Mucosa of descending colon (tissue), 3 donors: ENCODE data around the gene CNTNAP4. TPM values are rescaled to one million over a fixed set of nuclear protein-coding genes. Genes with fewer than 3 reads are reported as not detected.

Source experiments
- ATAC-seq: fragments of 200-7000 bp; cut with Tn5 transposase; one replicate; pipeline ENCODE4 v1.9.1; 2020; ENCODE audit warnings: mild to moderate bottlenecking, moderate library complexity
- DNase-seq, 3 donors: peaks; one replicate each; pipeline ENCODE4 v3.0.0-alpha.2; 2020
- H3K36me3 ChIP-seq: fragments of 200-600 bp; one replicate; pipeline ENCODE4 v1.8.0; 2021; ENCODE audit warnings: low read depth, mild to moderate bottlenecking
- H3K4me1 ChIP-seq: fragments of 200-600 bp; one replicate; pipeline ENCODE4 v1.8.0; 2021; ENCODE audit warnings: low read depth, mild to moderate bottlenecking
- H3K4me3 ChIP-seq: fragments of 200-600 bp; one replicate; pipeline ENCODE4 v1.8.0; 2021; ENCODE audit warnings: mild to moderate bottlenecking
- H3K9me3 ChIP-seq: fragments of 200-600 bp; one replicate; pipeline ENCODE4 v1.8.0; 2021; ENCODE audit warnings: mild to moderate bottlenecking
- CTCF ChIP-seq: fragments of 200-600 bp; IDR thresholded peaks from one replicate; pipeline ENCODE4 v1.8.0; 2022; ENCODE audit warnings: antibody characterized with exemption, mild to moderate bottlenecking
- intact Hi-C, 2 donors: fragments of 100-400 bp; cut with DNase I in 1 of 2; cut with micrococcal nuclease in 1 of 2; formaldehyde crosslinking; loops; one replicate each; pipeline versions ENCODE4 v1.11.0 to v1.11.1; 2022; cut with DNase I, micrococcal nuclease
- total RNA-seq, 3 donors: library from RNA; stranded (reverse); fragmentation: NEBNext Ultra II Directional in 2 of 3; extraction: Animal tissue kit (Norgen Biotek cat#: 25700) in 2 of 3; gene quantifications; one replicate each; pipeline versions ENCODE4 v1.2.1 to v1.2.4, GENCODE V29; 2021 to 2023
- donor health status: DM: no; HTN: no; CAD: no; lungs with moderate emphysema.
- donor health status: DM: no; HTN: no; CAD: no.
- donor health status: DM: no; HTN: yes; CAD: no.

CNTNAP4 gene
- total RNA-seq, 3 donors from 2014 or later: 0.32 TPM; not detected in 2

- TF ChIP-seq CTCF: no peak
- intact Hi-C loops: no loop called here
- no peaks in the 10 kb centered on the region for H3K9me3 ChIP-seq
- H3K4me3 ChIP-seq: no peak overlapping the region
- no peaks in the 10 kb centered on the region for H3K4me1 ChIP-seq
- no peak for ATAC-seq
- H3K36me3 ChIP-seq: no peaks in the 10 kb centered on the region
- DNase-seq: no peak
Measured at GRCh38 chr16:76309639-76310335, 32.6 kb downstream of the CNTNAP4 start.

- TF ChIP-seq CTCF: no peak
- H3K36me3 ChIP-seq: no peaks in the 10 kb centered on the region
- no peak for DNase-seq
- no peak for ATAC-seq
- intact Hi-C loops: no loop called here
- no peaks in the 10 kb centered on the region for H3K4me1 ChIP-seq
- no peak overlapping the region for H3K4me3 ChIP-seq
- no peaks in the 10 kb centered on the region for H3K9me3 ChIP-seq
Measured at GRCh38 chr16:76311260-76311659, 34.1 kb downstream of the CNTNAP4 start.

GRCh38 chr16:76318565-76318964 is 41.4 kb downstream of the CNTNAP4 start:
- ATAC-seq (no peak), DNase-seq (no peak)
- H3K4me3 ChIP-seq: no peak overlapping the region
- intact Hi-C loops: no loop called here
- H3K36me3 ChIP-seq: no peaks in the 10 kb centered on the region
- TF ChIP-seq CTCF: no peak
- no peaks in the 10 kb centered on the region for H3K9me3 ChIP-seq
- no peaks in the 10 kb centered on the region for H3K4me1 ChIP-seq

GRCh38 chr16:76329106-76329505 is 51.9 kb downstream of the CNTNAP4 start:
- Histone ChIP-seq H3K9me3 (no peaks in the 10 kb centered on the region), H3K4me1 (no peaks in the 10 kb centered on the region), H3K36me3 (no peaks in the 10 kb centered on the region), H3K4me3 (no peak overlapping the region)
- DNase-seq: no peak
- TF ChIP-seq CTCF: no peak
- intact Hi-C loops: no loop called here
- no peak for ATAC-seq

- ATAC-seq (no peak), DNase-seq (no peak)
- H3K4me1 ChIP-seq: no peaks in the 10 kb centered on the region
- H3K36me3 ChIP-seq: no peaks in the 10 kb centered on the region
- no peak overlapping the region for H3K4me3 ChIP-seq
- TF ChIP-seq CTCF: no peak
- no peaks in the 10 kb centered on the region for H3K9me3 ChIP-seq
- intact Hi-C loops: no loop called here
Measured at GRCh38 chr16:76335180-76335974, 58.2 kb downstream of the CNTNAP4 start.
